Astrocyte of the hippocampus (primary cell): ENCODE measurements around the gene IFT172.

Experiments
- DNase-seq: peaks from one replicate; pipeline ENCODE4 v3.0.0; 2011; ENCODE audit warnings: low read depth, low spot score

IFT172 gene

DNA sequence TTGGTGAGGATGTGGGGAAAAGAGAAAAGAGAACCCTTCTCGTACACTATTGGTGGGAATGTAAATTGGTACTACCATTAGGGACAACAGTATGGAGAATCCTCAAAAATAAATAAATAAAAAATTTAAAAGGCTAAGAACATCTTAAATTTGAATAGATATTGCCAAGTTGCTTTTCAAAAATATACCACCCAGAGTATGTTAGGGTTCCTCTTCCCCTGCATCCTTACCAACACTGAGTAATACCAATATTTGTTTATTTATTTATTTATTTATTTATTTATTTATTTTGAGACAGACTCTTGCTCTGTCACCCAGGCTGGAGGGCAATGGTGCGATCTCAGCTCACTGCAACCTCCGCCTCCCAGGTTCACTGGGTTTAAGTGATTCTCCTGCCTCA is 66.6 kb downstream of the IFT172 start:
- no peak for DNase-seq

- DNase-seq: no peak
Measured at GRCh38 chr2:27421660-27422250, 67.8 kb downstream of the IFT172 start.

GRCh38 chr2:27420996-27421395 is 68.5 kb downstream of the IFT172 start:
- no peak for DNase-seq

DNA sequence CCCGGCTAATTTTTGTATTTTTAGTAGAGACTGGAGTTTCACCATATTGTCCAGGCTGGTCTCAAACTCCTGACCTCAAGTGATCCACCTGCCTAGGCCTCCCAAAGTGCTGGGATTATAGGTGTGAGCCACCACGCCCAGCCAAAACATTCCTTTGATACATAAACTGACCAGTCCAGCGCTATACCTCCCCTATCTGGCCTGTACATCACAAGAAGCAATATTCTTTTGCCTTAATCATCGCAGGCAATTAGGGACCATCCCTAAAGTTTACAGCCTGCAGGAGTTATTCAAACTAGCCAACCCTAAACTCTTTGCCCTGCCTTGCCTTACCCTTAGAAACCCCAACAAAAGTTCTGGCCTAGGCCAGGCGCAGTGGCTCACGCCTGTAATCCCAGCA is 73.4 kb downstream of the IFT172 start:
- DNase-seq: no peak

GRCh38 chr2:27412419-27413152 is 77.0 kb downstream of the IFT172 start:
- DNase-seq: no peak

DNA sequence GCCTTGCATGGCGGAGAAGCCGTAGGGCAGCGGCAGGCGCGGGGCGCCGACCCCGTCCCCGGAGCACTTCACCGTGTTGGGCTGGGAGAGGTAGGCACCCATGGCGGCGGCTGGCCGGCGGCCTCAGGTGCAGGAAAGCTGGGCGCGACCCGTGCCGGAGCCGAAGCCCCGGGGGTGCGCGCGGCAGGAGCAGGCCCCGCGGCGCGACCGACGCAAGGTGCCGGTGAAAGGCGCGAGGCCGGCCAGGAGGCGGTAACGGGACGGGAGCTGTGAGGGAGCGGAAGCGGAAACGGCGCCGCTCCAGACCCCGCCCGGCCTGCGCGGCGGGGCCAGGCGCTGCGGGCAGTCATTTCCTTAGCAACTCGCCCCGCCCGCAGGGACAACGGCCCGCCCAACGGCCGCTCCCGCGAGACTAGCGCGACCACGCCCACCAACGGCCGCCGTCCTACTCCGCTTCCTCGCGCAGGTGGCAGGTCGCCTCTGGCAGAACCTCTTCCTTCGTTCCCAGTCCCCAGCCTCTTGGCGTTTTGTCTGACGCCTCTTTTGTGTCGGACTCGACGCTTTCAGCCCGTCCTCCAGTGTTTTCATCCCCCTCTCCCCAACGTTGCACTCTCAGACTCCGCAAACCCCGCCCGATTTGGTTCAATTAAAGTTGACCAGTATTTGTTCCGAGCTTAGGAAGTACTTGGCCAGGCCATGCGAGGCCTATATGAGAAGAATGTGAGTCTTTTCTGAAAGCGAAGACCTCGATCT is 80.0 kb downstream of the IFT172 start, which contains the start of gene PPM1G:
PPM1G (minus strand) TSS at position 271 of the 753 bp plus-strand sequence; CDS start at position 102, 169 bp downstream.
- DNase-seq: peak; percentile 98

DNA sequence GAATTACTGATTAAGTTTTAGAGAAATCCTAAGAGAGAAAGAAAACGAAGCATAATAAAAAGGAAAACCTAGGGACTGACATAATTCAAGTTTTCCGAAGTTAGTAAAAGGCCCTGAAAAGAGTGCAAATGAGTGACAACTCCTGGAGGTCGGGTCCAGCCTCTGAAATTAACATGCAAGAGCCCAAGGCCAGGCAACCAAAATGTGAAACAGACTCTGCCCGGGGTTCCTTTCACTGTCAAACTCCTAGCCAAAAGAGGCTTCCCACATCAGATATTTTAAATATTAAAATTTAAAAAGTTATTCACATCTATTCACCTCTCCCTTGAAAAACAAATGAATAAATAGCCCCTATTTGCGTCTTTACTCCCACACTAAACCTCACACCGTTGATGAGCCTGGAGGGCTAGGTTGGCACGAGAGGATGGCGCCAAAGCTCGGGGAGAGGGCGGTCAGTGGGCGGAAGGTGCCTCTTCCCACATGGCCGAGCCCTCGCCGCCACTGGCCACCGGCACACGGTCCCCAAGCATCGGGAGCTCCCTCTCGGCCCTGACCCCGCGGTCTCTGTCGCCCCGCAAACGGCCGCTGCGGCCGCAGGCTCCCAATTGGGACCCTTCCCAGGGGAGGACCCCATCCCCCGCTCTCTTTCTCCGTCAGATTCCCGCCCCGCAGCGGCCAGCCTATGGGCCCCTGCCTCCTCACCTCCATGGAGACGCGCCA is 80.8 kb downstream of the IFT172 start:
- no peak for DNase-seq

DNA sequence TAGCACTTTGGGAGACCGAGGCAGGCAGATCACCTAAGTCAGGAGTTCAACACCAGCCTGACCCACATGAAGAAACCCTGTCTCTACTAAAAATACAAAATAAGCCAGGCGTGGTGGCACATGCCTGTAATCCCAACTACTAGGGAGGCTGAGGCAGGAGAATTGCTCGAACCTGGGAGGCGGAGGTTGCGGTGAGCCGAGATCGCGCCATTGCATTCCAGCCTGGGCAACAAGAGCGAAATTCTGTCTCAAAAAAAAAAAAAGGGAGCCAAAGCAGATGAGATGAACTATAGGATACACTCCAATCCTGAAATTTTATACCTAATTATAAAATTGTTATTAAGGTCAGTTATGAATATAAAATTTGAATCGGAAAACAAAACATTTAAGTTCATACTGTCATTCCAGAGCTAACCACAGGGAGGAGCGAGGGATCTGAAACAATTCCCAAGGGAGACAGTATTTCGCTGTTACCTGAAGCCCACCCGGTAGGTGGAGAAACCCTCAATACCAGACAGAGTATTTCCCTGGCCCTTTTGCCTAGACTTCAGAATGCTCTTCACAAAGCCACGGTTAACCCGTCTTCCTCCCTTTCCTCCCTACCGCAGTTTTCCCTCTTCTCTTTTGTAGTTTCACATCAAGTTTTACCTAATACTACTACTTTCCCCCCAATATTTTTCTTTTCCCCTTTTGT is 81.6 kb downstream of the IFT172 start:
- peak; percentile 55 for DNase-seq

- peak; percentile 60 for DNase-seq
Measured at GRCh38 chr2:27400348-27401135, 89.0 kb downstream of the IFT172 start.

GRCh38 chr2:27398962-27399361 is 90.6 kb downstream of the IFT172 start:
- DNase-seq: no peak
